ENCODE measurements around the gene IL17REL.

Gene IL17REL

GRCh38 chr22:50020606-50021005 is 8.0 kb upstream of the IL17REL start:
- no peak for DNase-seq

GRCh38 chr22:50019316-50019715 is 6.8 kb upstream of the IL17REL start:
- no peak for DNase-seq

GRCh38 chr22:50018608-50019285 is 6.2 kb upstream of the IL17REL start:
- no peak for DNase-seq

- DNase-seq = no peak
These were observed 5.2 kb upstream of the IL17REL start for GRCh38 chr22:50017701-50018224.

GRCh38 chr22:50016988-50017700 is 4.6 kb upstream of the IL17REL start:
- DNase-seq = peak; percentile 88

- no peak for DNase-seq
These were observed 3.9 kb upstream of the IL17REL start for GRCh38 chr22:50016308-50016987.

- no peak for DNase-seq
These were observed 3.1 kb upstream of the IL17REL start for GRCh38 chr22:50015451-50016307.

GRCh38 chr22:50014655-50015401 is 2.3 kb upstream of the IL17REL start:
- DNase-seq = peak; percentile 36

- no peak for DNase-seq
These were observed 1.5 kb upstream of the IL17REL start for GRCh38 chr22:50014053-50014501.

GRCh38 chr22:50011447-50012210 is 936 bp downstream of the IL17REL start:
- no peak for DNase-seq

- peak; percentile 53 for DNase-seq
These were observed 1.7 kb downstream of the IL17REL start for GRCh38 chr22:50010676-50011446.

GRCh38 chr22:50009765-50010675 is 2.5 kb downstream of the IL17REL start:
- DNase-seq = no peak

GRCh38 chr22:50009251-50009650 is 3.3 kb downstream of the IL17REL start:
- DNase-seq = no peak

- no peak for DNase-seq
These were observed 4.2 kb downstream of the IL17REL start for GRCh38 chr22:50008151-50009040.

GRCh38 chr22:50007057-50007511 is 5.5 kb downstream of the IL17REL start:
- DNase-seq = no peak

- no peak for DNase-seq
These were observed 7.6 kb downstream of the IL17REL start for GRCh38 chr22:50004918-50005317.

- no peak for DNase-seq
These were observed 9.8 kb downstream of the IL17REL start for GRCh38 chr22:50002791-50003190.

Data from stimulated activated CD8-positive, alpha-beta memory T cell treated with anti-CD3 and anti-CD28 coated beads, Interleukin-4, amount 100 ng/mL, for 48 hours (primary cell).